Ishikawa (cell line): ENCODE measurements around the gene ANK3.

Source experiments
- CREB1 ChIP-seq: IDR thresholded peaks from 2 replicates; pipeline ENCODE4 v1.6.1; 2012; ENCODE audit warnings: low read depth
- EGR1 ChIP-seq: IDR thresholded peaks from 2 replicates; pipeline ENCODE4 v1.6.1; 2012
- EP300 ChIP-seq: IDR thresholded peaks from 2 replicates; pipeline ENCODE4 v1.6.1; 2012; ENCODE audit warnings: borderline replicate concordance
- FOXM1 ChIP-seq: IDR thresholded peaks from 2 replicates; pipeline ENCODE4 v1.6.1; 2012; ENCODE audit warnings: low read depth, borderline replicate concordance
- MAX ChIP-seq: IDR thresholded peaks from 2 replicates; pipeline ENCODE4 v1.6.1; 2012
- NFIC ChIP-seq: IDR thresholded peaks from 2 replicates; pipeline ENCODE4 v1.6.1; 2012
- RAD21 ChIP-seq: IDR thresholded peaks from 2 replicates; pipeline ENCODE4 v1.6.1; 2012; ENCODE audit warnings: low read depth
- REST ChIP-seq: IDR thresholded peaks from 2 replicates; pipeline ENCODE4 v1.6.1; 2012; ENCODE audit warnings: low read depth, mild to moderate bottlenecking
- TAF1 ChIP-seq: IDR thresholded peaks from 2 replicates; pipeline ENCODE4 v1.6.1; 2012; ENCODE audit warnings: low read depth, mild to moderate bottlenecking
- TEAD4 ChIP-seq: IDR thresholded peaks from 2 replicates; pipeline ENCODE4 v1.6.1; 2012
- USF1 ChIP-seq: IDR thresholded peaks from 2 replicates; pipeline ENCODE4 v1.6.1; 2012
- ZBTB7A ChIP-seq: IDR thresholded peaks from 2 replicates; pipeline ENCODE4 v1.6.1; 2012; ENCODE audit warnings: low read depth

GRCh38 chr10:60430017-60430416 is 40.3 kb upstream of the ANK3 start:
- TF ChIP-seq TAF1 (no peak), CREB1 (no peak), USF1 (no peak), TEAD4 (no peak), REST (no peak), RAD21 (no peak), MAX (no peak), FOXM1 (no peak), EP300 (no peak), EGR1 (no peak), ZBTB7A (no peak), NFIC (peak; percentile 34)
